Measurements from ENCODE around the gene STXBP4.

The STXBP4 gene, protein sequence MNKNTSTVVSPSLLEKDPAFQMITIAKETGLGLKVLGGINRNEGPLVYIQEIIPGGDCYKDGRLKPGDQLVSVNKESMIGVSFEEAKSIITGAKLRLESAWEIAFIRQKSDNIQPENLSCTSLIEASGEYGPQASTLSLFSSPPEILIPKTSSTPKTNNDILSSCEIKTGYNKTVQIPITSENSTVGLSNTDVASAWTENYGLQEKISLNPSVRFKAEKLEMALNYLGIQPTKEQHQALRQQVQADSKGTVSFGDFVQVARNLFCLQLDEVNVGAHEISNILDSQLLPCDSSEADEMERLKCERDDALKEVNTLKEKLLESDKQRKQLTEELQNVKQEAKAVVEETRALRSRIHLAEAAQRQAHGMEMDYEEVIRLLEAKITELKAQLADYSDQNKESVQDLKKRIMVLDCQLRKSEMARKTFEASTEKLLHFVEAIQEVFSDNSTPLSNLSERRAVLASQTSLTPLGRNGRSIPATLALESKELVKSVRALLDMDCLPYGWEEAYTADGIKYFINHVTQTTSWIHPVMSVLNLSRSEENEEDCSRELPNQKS

DNA sequence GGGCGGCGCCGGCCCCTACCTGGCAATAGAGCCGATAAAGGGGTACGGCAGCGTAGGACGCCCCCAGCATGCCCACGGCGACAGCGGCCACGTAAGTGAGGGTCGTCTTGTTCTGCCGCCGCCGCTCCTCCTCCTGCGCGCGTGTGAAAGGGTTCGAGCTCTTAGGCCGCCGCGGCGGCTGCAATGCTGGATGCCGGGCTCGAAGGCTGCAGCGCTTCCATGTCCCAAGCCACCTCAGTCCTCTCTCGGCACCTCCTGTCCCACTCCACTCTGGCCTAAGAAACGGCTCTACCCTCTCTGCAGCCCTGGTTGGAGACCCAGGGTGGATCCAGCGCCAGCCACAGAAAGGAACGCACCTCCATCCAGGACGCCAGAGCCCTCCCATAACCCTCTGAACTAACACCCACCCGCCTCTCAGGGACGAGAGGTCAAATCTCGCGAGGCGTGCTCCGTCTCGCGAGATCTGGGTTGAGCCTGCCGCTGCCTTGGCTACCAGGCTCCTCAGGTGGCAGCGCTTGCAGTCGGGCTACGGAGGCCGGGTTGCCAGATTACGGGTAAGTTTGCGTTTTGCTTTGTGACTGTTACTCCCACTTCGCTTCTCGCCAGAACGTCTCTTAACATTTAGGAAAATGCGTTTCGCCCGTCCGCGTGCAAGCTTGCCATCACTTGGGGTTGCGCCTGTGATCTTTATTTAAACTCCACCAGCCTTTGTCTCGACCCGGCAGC is at the start of gene STXBP4, which contains the start of gene COX11:
Gene STXBP4, plus strand, starts transcription at position 504 of the 726 bp plus-strand sequence. CDS start 17,455 bp downstream, outside the sequence.
Gene COX11, minus strand, starts transcription at position 393 of the 726 bp plus-strand sequence. Its CDS starts 8 bp downstream, at position 385.
- peak; percentile 96 for DNase-seq (ENCODE audit: low read depth)

DNA sequence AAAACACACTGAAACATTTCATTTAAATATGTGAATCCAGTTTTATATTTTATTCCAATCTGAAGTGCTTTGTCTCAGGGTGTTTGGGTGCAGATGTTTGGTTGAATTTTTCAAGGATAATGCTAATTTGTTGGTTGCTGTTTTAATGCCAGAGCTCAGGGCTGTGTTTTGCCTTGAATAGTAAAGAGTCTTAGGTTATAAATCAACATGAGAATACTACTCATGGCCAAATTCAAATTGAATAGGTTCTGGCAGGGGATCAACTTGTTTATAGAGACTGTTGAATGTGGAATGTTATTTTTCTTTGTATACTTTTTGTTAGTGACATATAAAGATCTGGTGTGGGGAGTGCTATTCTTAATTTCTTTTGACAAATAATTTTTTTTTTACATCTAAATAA is 49.1 kb upstream of the STXBP4 start:
- no peak for DNase-seq (ENCODE audit: low read depth)

GRCh38 chr17:54920819-54921218 is 47.7 kb upstream of the STXBP4 start:
- DNase-seq (ENCODE audit: low read depth): no peak

DNA sequence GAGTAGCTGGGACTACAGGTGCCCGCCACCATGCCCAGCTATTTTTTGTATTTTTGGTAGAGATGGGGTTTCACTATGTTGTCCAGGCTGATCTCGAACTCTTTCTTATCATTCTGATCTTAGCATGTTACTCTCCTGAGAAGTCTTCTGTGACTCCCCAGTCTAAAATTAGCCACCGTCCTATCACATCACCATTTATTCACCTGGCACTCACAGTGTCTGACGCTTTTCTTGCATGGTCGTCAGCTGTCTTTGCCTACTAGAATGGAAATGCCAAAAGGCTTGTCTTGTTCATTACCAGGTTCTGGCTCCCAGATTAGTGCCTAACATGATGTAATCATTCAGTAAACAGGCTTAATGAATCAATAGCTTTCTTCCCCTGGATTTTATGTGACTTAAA is 44.2 kb upstream of the STXBP4 start:
- no peak for DNase-seq (ENCODE audit: low read depth)

- DNase-seq (ENCODE audit: low read depth): no peak
Observed at GRCh38 chr17:54927525-54927924, 41.0 kb upstream of the STXBP4 start.

GRCh38 chr17:54932711-54933110 is 35.9 kb upstream of the STXBP4 start:
- no peak for DNase-seq (ENCODE audit: low read depth)

DNA sequence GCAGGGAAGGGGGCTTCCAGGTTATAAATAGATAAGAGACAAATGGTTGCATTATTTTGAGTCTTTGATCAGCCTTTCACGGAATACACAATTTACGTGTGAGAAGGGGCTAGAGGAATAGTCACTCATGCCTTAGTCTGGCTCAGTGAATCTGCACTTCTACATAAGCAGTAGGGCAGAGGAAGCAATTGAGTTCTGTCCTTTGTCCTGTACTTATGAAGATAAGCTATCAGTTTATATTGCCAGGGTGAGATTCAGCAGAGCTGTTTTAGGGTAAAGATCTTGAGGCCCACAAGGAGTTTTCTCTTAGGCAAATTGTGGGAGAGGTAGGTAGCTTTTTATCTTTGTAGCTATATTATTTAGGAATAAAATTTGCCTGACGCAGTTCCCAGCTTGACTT is 34.6 kb upstream of the STXBP4 start:
- no peak for DNase-seq (ENCODE audit: low read depth)

GRCh38 chr17:54935471-54935870 is 33.1 kb upstream of the STXBP4 start:
- no peak for DNase-seq (ENCODE audit: low read depth)

DNA sequence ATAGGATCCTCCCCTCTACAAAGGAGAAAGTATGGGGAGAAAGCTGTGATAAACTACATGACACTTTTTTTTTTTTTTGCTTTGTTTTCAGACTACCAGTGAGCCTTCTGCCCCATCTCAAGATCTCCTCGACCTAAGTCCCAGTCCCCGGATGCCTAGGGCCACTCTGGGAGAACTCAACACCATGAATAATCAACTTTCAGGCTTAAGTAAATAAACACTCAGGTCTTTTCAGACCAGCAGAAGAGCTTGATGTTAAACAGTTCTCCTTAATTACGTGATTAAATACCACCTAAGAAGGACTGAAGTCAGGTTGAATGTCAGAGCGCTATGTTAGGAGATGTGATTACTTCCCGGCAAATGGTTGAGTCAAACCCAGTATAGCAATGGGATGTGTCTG is 31.5 kb upstream of the STXBP4 start:
- no peak for DNase-seq (ENCODE audit: low read depth)

DNA sequence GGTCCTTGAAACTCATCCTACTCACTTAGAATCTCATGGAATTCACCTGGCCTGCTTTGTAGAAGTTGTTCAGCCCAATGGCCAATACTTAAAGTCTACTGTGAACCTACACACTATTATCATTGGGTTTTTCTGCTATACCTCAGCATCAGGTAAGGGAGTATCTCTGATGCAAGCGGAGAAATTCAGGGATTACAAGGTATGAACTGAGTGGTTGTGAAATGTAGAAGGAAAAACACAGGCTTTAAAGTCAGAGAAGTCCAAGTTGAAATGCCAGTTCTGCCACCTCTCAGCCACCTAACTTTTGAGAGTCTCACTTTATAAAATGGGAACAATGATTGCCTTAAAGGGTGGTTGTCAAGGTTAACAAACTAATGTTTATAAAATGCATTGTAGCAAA is 31.1 kb upstream of the STXBP4 start:
- DNase-seq (ENCODE audit: low read depth): no peak

- DNase-seq (ENCODE audit: low read depth): peak; percentile 49
Observed at GRCh38 chr17:54941285-54941684, 27.3 kb upstream of the STXBP4 start.

DNA sequence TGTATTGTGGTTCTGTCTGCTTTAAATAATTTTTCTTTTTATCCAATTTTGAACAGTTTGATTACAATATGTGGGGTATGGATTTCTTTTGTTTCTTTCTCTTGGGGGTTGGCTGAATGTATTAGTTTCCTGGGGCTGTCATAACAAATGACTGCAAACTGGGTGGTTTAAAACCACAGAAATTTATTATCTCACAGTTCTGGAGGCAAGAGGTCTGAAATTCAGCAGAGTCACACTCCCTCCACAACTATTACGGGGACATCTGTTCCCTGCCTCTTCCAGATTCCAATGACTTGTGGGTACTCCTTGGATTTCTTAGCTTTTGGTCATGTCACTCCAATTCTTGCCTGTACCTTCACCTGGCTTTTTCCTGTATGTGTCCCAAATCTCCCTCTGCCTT is 23.8 kb upstream of the STXBP4 start:
- no peak for DNase-seq (ENCODE audit: low read depth)

DNA sequence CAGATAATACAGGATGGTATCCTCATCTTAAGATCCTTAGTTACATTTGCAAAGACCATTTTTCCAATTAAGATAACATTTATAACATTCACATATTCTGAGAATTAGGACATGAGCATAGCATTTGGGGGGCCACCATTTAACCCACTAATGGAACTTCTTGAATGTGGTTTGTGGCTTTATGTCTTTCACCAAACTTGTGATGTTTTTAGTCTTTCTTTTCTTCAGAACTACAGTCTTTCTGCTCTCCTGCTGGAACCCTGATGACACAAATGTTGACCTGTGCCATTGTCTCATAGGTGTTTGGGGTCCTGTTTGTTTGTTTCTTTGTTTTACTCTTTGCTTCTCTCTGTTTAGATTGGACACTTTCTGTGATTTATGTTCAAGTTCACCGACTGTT is 23.3 kb upstream of the STXBP4 start:
- DNase-seq (ENCODE audit: low read depth): no peak

- no peak for DNase-seq (ENCODE audit: low read depth)
Observed at GRCh38 chr17:54945671-54946070, 22.9 kb upstream of the STXBP4 start.

DNA sequence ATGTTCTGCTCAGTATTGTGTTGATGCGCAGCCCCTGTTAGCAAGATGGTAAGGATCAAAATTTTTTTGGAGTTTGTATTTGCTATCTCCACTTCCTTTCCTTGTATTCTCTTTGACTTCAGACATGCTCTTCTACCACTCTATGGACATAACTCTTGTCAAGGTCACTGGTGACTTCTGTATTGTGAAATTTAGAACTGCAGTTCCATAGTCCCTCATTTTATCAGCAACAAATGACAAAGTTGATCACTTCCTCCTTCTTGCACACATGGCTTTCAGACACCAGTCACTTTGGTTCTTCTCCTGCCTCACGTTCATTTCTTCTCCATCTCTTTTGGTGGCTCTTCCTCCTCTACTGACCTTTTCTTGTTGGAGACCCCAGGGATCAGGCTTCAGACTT is 21.2 kb upstream of the STXBP4 start:
- no peak for DNase-seq (ENCODE audit: low read depth)

DNA sequence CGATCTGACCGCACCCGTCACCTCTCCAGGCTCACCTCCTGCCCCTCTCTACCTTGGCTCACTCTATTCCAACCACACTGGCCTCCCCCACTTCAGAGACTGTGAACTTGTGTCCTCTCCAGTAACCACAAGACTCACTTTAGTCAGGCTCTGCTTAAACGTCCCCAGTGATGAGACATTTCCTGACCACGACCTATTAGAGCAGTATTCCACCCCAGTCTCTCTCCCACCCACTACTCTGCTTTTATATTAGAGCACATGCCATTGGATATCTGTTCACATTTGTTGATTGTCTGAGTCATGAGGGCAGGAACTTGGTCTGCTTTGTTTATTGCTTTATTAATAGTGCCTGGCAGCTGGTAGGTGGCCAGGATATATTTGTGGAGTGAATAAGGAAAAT is 20.2 kb upstream of the STXBP4 start:
- peak; percentile 76 for DNase-seq (ENCODE audit: low read depth)

- no peak for DNase-seq (ENCODE audit: low read depth)
Observed at GRCh38 chr17:54950116-54950515, 18.4 kb upstream of the STXBP4 start.

- no peak for DNase-seq (ENCODE audit: low read depth)
Observed at GRCh38 chr17:54951286-54951685, 17.3 kb upstream of the STXBP4 start.

DNA sequence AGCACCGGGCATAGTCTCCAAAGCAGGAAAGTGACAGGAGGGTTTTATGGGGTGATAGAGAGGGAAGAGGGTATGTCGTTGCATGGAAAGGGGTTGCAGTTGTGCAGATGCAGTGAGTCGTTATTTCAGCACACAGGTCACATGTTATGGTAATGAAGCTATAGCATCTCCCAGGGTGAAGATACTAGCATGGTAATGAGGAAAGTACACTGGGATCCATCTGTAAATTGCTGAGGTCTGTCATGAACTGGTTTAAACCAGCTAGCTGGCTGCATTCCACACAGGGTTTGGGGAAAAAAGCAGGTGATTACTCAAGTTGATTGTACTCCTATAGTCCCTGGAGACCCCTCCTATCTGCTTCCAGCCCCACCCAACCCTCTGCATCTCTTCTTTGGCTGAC is 11.8 kb upstream of the STXBP4 start:
- DNase-seq (ENCODE audit: low read depth): no peak

- DNase-seq (ENCODE audit: low read depth): peak; percentile 56
Observed at GRCh38 chr17:54967621-54968261, 824 bp upstream of the STXBP4 start.

DNA sequence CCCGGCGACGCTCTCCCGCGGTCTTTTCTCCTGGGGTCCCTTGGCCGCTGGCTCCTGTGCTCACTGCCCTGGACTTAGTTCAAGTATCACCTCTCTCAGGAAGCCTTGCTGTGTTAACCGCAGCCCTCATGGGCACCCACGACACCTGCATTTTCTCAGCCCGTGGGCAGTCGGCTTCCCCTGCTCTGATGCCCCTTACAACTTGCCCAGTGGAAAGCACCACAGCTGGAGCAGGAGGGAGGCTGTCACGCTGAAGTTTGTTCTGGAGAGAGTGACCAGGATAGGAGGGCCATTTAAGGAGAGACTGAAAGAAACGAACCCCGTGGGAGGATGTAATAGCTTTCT is 395 bp downstream of the STXBP4 start:
- DNase-seq (ENCODE audit: low read depth): peak; percentile 22

Data from amniotic epithelial cell (primary cell).